Measurements from ENCODE around the gene CRIM1. TPM values are rescaled to one million over a fixed set of nuclear protein-coding genes. Genes with fewer than 3 reads are reported as not detected.

Gene CRIM1
- total RNA-seq, 1 experiment from 2014 or later = 44.2 TPM

- DNase-seq (ENCODE audit: low read depth) = no peak
These were observed 199.0 kb downstream of the CRIM1 start for GRCh38 chr2:36554531-36554930.

GRCh38 chr2:36555789-36556188 lies 200.2 kb downstream of the CRIM1 start:
- DNase-seq (ENCODE audit: low read depth) = no peak

GRCh38 chr2:36556842-36557241 lies 201.3 kb downstream of the CRIM1 start:
- no peak for DNase-seq (ENCODE audit: low read depth)

GRCh38 chr2:36559221-36559942 lies 203.8 kb downstream of the CRIM1 start:
- no peak for DNase-seq (ENCODE audit: low read depth)

GRCh38 chr2:36560726-36561125 lies 205.1 kb downstream of the CRIM1 start:
- no peak for DNase-seq (ENCODE audit: low read depth)

GRCh38 chr2:36561237-36561944 lies 205.8 kb downstream of the CRIM1 start:
- peak; percentile 94 for DNase-seq (ENCODE audit: low read depth)

GRCh38 chr2:36562240-36562639 lies 206.7 kb downstream of the CRIM1 start:
- peak; percentile 68 for DNase-seq (ENCODE audit: low read depth)

- DNase-seq (ENCODE audit: low read depth) = peak; percentile 42
These were observed 207.5 kb downstream of the CRIM1 start for GRCh38 chr2:36562973-36563532.

GRCh38 chr2:36564377-36564930 lies 208.9 kb downstream of the CRIM1 start:
- no peak for DNase-seq (ENCODE audit: low read depth)

- DNase-seq (ENCODE audit: low read depth) = no peak
These were observed 210.1 kb downstream of the CRIM1 start for GRCh38 chr2:36565712-36566111.

- no peak for DNase-seq (ENCODE audit: low read depth)
These were observed 211.3 kb downstream of the CRIM1 start for GRCh38 chr2:36566887-36567286.

GRCh38 chr2:36567711-36568408 lies 212.3 kb downstream of the CRIM1 start:
- DNase-seq (ENCODE audit: low read depth) = no peak

- peak; percentile 58 for DNase-seq (ENCODE audit: low read depth)
These were observed 213.1 kb downstream of the CRIM1 start for GRCh38 chr2:36568516-36569246.

- no peak for DNase-seq (ENCODE audit: low read depth)
These were observed 213.8 kb downstream of the CRIM1 start for GRCh38 chr2:36569267-36569856.

GRCh38 chr2:36570416-36570815 lies 214.8 kb downstream of the CRIM1 start:
- DNase-seq (ENCODE audit: low read depth) = no peak

GRCh38 chr2:36572054-36572718 lies 216.6 kb downstream of the CRIM1 start:
- no peak for DNase-seq (ENCODE audit: low read depth)

GRCh38 chr2:36572719-36573059 lies 217.1 kb downstream of the CRIM1 start:
- DNase-seq (ENCODE audit: low read depth) = no peak

- DNase-seq (ENCODE audit: low read depth) = no peak
These were observed 217.6 kb downstream of the CRIM1 start for GRCh38 chr2:36573165-36573564.

- DNase-seq (ENCODE audit: low read depth) = no peak
These were observed 219.0 kb downstream of the CRIM1 start for GRCh38 chr2:36574560-36574959.

GRCh38 chr2:36577884-36578283 lies 222.3 kb downstream of the CRIM1 start:
- DNase-seq (ENCODE audit: low read depth) = no peak

Data from RPMI7951 (cell line).